ENCODE results near the gene WDFY3.

WDFY3 gene

GRCh38 chr4:84751707-84752106 is 214.8 kb downstream of the WDFY3 start:
- no peaks in the 10 kb centered on the region for H3F3A ChIP-seq (ENCODE audit: insufficient read depth, low read length)
- no peaks in the 10 kb centered on the region for H3K9me2 ChIP-seq (ENCODE audit: low read depth, low read length)
- no peaks in the 10 kb centered on the region for H4K20me1 ChIP-seq (ENCODE audit: insufficient read depth, low read length)
- H2AFZ ChIP-seq (ENCODE audit: low read length): no peak overlapping the region
- no peaks in the 10 kb centered on the region for H3K79me2 ChIP-seq (ENCODE audit: insufficient read depth, low read length)
- no peak for TF ChIP-seq CTCF (IDR thresholded peaks at IDR 0.05; ENCODE audit: low read length)
- no peak for TF ChIP-seq EZH2 (IDR thresholded peaks at IDR 0.05; ENCODE audit: borderline replicate concordance, low read length)
- no peaks in the 10 kb centered on the region for H3K4me1 ChIP-seq (ENCODE audit: insufficient read depth, low read length, severe bottlenecking)
- no peak overlapping the region for H3K9ac ChIP-seq (ENCODE audit: low read length)
- H3K9me3 ChIP-seq (ENCODE audit: low read length): no peaks in the 10 kb centered on the region
- H3K27ac ChIP-seq (ENCODE audit: low read depth, low read length, poor library complexity, severe bottlenecking): no peak overlapping the region
- no peaks in the 10 kb centered on the region for H3K36me3 ChIP-seq (ENCODE audit: insufficient read depth, low read length)
- no peak overlapping the region for H3K4me3 ChIP-seq (ENCODE audit: low read depth, low read length, poor library complexity, severe bottlenecking)
- H3K27me3 ChIP-seq (ENCODE audit: insufficient read depth, low read length): no peaks in the 10 kb centered on the region
- H3K4me2 ChIP-seq (ENCODE audit: low read length): no peak overlapping the region

GRCh38 chr4:84750960-84751283 is 215.6 kb downstream of the WDFY3 start:
- no peak for TF ChIP-seq CTCF (IDR thresholded peaks at IDR 0.05; ENCODE audit: low read length)
- no peak for TF ChIP-seq EZH2 (IDR thresholded peaks at IDR 0.05; ENCODE audit: borderline replicate concordance, low read length)
- H3K9ac ChIP-seq (ENCODE audit: low read length): no peak overlapping the region
- H3K9me3 ChIP-seq (ENCODE audit: low read length): no peaks in the 10 kb centered on the region
- H3K27me3 ChIP-seq (ENCODE audit: insufficient read depth, low read length): no peaks in the 10 kb centered on the region
- H3K4me2 ChIP-seq (ENCODE audit: low read length): no peak overlapping the region
- no peak overlapping the region for H2AFZ ChIP-seq (ENCODE audit: low read length)
- H3K79me2 ChIP-seq (ENCODE audit: insufficient read depth, low read length): no peaks in the 10 kb centered on the region
- no peaks in the 10 kb centered on the region for H3K4me1 ChIP-seq (ENCODE audit: insufficient read depth, low read length, severe bottlenecking)
- H4K20me1 ChIP-seq (ENCODE audit: insufficient read depth, low read length): no peaks in the 10 kb centered on the region
- no peaks in the 10 kb centered on the region for H3K36me3 ChIP-seq (ENCODE audit: insufficient read depth, low read length)
- no peaks in the 10 kb centered on the region for H3F3A ChIP-seq (ENCODE audit: insufficient read depth, low read length)
- no peaks in the 10 kb centered on the region for H3K9me2 ChIP-seq (ENCODE audit: low read depth, low read length)
- no peak overlapping the region for H3K27ac ChIP-seq (ENCODE audit: low read depth, low read length, poor library complexity, severe bottlenecking)
- H3K4me3 ChIP-seq (ENCODE audit: low read depth, low read length, poor library complexity, severe bottlenecking): no peak overlapping the region

- Histone ChIP-seq H3K36me3 (ENCODE audit: insufficient read depth, low read length) (no peaks in the 10 kb centered on the region), H3K4me2 (ENCODE audit: low read length) (no peak overlapping the region), H4K20me1 (ENCODE audit: insufficient read depth, low read length) (no peaks in the 10 kb centered on the region), H3K27ac (ENCODE audit: low read depth, low read length, poor library complexity, severe bottlenecking) (no peak overlapping the region), H2AFZ (ENCODE audit: low read length) (no peak overlapping the region), H3K4me1 (ENCODE audit: insufficient read depth, low read length, severe bottlenecking) (no peaks in the 10 kb centered on the region), H3K27me3 (ENCODE audit: insufficient read depth, low read length) (no peaks in the 10 kb centered on the region), H3K9me2 (ENCODE audit: low read depth, low read length) (no peaks in the 10 kb centered on the region), H3K9me3 (ENCODE audit: low read length) (no peaks in the 10 kb centered on the region), H3K79me2 (ENCODE audit: insufficient read depth, low read length) (no peaks in the 10 kb centered on the region), H3K4me3 (ENCODE audit: low read depth, low read length, poor library complexity, severe bottlenecking) (no peak overlapping the region), H3K9ac (ENCODE audit: low read length) (no peak overlapping the region), H3F3A (ENCODE audit: insufficient read depth, low read length) (no peaks in the 10 kb centered on the region)
- TF ChIP-seq EZH2 (IDR thresholded peaks at IDR 0.05; ENCODE audit: borderline replicate concordance, low read length): no peak
- TF ChIP-seq CTCF (IDR thresholded peaks at IDR 0.05; ENCODE audit: low read length): peak; percentile 70
Observed at GRCh38 chr4:84750260-84750959, 216.1 kb downstream of the WDFY3 start.
